ENCODE data around the gene HTR1A. TPM values are rescaled to one million over a fixed set of nuclear protein-coding genes. Genes with fewer than 3 reads are reported as not detected.

The HTR1A gene
- total and polyA plus RNA-seq, 2 of the 4 experiments (the other 2 are of a cell fraction), result not detected

DNA sequence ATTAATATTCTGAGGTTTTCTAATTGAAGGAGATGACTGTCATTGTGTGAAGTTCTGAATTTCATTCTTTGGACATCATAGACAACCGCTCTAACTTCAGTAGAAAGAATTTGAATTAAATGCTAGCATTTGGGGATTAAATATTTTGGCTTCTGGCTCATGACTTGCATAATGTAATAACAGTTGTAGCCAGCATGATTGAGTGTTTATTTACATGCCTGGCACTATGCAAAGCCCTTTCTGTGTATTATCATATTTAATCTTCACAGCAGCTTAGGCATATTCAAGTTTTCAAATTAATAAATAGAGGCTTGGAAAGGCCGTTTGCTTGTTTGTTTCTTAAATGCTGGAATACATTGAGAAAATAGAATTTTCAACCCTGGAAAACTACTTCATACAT, 19.6 kb upstream of the HTR1A start:
- H3K9me1 ChIP-seq (ENCODE audit: insufficient read depth, low read length), result no peaks in the 10 kb centered on the region
- dilution Hi-C loops (cut with HindIII; ENCODE audit: low sequenced_read_pairs, unreplicated experiment) (no loop called here), intact Hi-C loops (cut with micrococcal nuclease) (no loop called here), in situ Hi-C loops (cut with MboI; ENCODE audit: low sequenced_read_pairs) (no loop called here)
- H3K4me1 ChIP-seq (ENCODE audit: control insufficient read depth, insufficient read depth, low read length), result no peaks in the 10 kb centered on the region
- no TSS peak for BruUV-seq (replicated peaks)
- H3K4me3 ChIP-seq (ENCODE audit: insufficient read depth, low read depth, low read length), result no peak overlapping the region
- no peak overlapping the region for H3K9ac ChIP-seq (ENCODE audit: low read depth, low read length)
- ChIA-PET POLR2A (ENCODE audit: unreplicated experiment) (no interaction called here), CTCF (no interaction called here)
- ATAC-seq (ENCODE audit: low read depth) (no peak), DNase-seq (no peak)
- no peak overlapping the region for H4K91ac ChIP-seq (ENCODE audit: insufficient read depth, low read depth, low read length)
- no peak overlapping the region for H2BK20ac ChIP-seq (ENCODE audit: low read depth, low read length)
- TF ChIP-seq, protein P1, sequence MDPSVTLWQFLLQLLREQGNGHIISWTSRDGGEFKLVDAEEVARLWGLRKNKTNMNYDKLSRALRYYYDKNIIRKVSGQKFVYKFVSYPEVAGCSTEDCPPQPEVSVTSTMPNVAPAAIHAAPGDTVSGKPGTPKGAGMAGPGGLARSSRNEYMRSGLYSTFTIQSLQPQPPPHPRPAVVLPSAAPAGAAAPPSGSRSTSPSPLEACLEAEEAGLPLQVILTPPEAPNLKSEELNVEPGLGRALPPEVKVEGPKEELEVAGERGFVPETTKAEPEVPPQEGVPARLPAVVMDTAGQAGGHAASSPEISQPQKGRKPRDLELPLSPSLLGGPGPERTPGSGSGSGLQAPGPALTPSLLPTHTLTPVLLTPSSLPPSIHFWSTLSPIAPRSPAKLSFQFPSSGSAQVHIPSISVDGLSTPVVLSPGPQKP (IDR thresholded peaks at IDR 0.05; ENCODE audit: borderline replicate concordance, low read depth, low read length), result no peak
- TF ChIP-seq, protein P2, sequence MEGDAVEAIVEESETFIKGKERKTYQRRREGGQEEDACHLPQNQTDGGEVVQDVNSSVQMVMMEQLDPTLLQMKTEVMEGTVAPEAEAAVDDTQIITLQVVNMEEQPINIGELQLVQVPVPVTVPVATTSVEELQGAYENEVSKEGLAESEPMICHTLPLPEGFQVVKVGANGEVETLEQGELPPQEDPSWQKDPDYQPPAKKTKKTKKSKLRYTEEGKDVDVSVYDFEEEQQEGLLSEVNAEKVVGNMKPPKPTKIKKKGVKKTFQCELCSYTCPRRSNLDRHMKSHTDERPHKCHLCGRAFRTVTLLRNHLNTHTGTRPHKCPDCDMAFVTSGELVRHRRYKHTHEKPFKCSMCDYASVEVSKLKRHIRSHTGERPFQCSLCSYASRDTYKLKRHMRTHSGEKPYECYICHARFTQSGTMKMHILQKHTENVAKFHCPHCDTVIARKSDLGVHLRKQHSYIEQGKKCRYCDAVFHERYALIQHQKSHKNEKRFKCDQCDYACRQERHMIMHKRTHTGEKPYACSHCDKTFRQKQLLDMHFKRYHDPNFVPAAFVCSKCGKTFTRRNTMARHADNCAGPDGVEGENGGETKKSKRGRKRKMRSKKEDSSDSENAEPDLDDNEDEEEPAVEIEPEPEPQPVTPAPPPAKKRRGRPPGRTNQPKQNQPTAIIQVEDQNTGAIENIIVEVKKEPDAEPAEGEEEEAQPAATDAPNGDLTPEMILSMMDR (conservative IDR thresholded peaks at IDR 0.05; ENCODE audit: low read depth, low read length), result no peak
- TF ChIP-seq BHLHE40 (IDR thresholded peaks at IDR 0.05; ENCODE audit: low read depth, low read length) (no peak), CEBPB (IDR thresholded peaks at IDR 0.05; ENCODE audit: low read depth, low read length) (no peak), RAD21 (IDR thresholded peaks at IDR 0.05; ENCODE audit: low read length) (no peak), SMC3 (IDR thresholded peaks at IDR 0.05; ENCODE audit: low read depth, low read length) (no peak)
- H4K5ac ChIP-seq (ENCODE audit: low read depth, low read length), result no peak overlapping the region
- no peak overlapping the region for H4K8ac ChIP-seq (ENCODE audit: low read depth in 2 of 2, low read length in 2 of 2)
- no peak overlapping the region for H2BK120ac ChIP-seq (ENCODE audit: low read depth, low read length)
- H3K36me3 ChIP-seq (ENCODE audit: control insufficient read depth, insufficient read depth, low read length), result no peaks in the 10 kb centered on the region
- no peak overlapping the region for H3K14ac ChIP-seq (replicated peaks; ENCODE audit: low read depth, low read length)
- no peak overlapping the region for H3K4me2 ChIP-seq (ENCODE audit: low read depth, low read length)
- peaks cover 4% of the 10 kb centered on the region for H3K9me3 ChIP-seq (ENCODE audit: control insufficient read depth, insufficient read depth, low read length)
- no peak overlapping the region for H3K18ac ChIP-seq (ENCODE audit: low read depth, low read length)
- no peak overlapping the region for H3K27ac ChIP-seq (ENCODE audit: insufficient read depth, low read length)
- H2AFZ ChIP-seq (replicated peaks; ENCODE audit: low read length, poor library complexity), result no peak overlapping the region
- H2AK5ac ChIP-seq (ENCODE audit: low read depth, low read length), result no peak overlapping the region
- no peak overlapping the region for H2AK9ac ChIP-seq (replicated peaks; ENCODE audit: low read depth, low read length, poor library complexity)
- H3K79me1 ChIP-seq (ENCODE audit: low read depth in 1 of 2, low read length in 2 of 2), result no peaks in the 10 kb centered on the region
- no peak overlapping the region for H2BK15ac ChIP-seq (ENCODE audit: low read depth, low read length)
- H3K27me3 ChIP-seq (ENCODE audit: control insufficient read depth, insufficient read depth, low read length), result no peaks in the 10 kb centered on the region
- no peak overlapping the region for H3K4ac ChIP-seq (ENCODE audit: low read depth, low read length)
- H4K20me1 ChIP-seq (ENCODE audit: insufficient read depth, low read length), result no peaks in the 10 kb centered on the region
- H3K56ac ChIP-seq (ENCODE audit: extremely low read depth, insufficient read depth, low read length), result no peak overlapping the region
- H2BK5ac ChIP-seq (ENCODE audit: low read depth, low read length, poor library complexity, severe bottlenecking), result no peak overlapping the region
- H3K23ac ChIP-seq (ENCODE audit: low read depth, low read length), result no peak overlapping the region
- no CpG with 5 or more reads among the region's 2 CpGs for WGBS, 2 experiments (ENCODE audit: extremely low coverage in 2 of 2, insufficient read length in 1 of 2)

Data from IMR-90 (cell line).